SK-MEL-5 (cell line): ENCODE data around the gene ITGA3. TPM values are rescaled to one million over a fixed set of nuclear protein-coding genes. Genes with fewer than 3 reads are reported as not detected.
"Not testable (repeated sequence)": the region's sequence is repeated elsewhere in the genome, so short reads cannot be mapped to it uniquely, and the experiment has no call there.

Experiments
- DNase-seq: peaks from one replicate; pipeline ENCODE4 v3.0.0-alpha.2; 2016; ENCODE audit warnings: low read depth, low spot score
- in situ Hi-C: cut with HindIII; loops from 2 replicates; pipeline ENCODE4 v1.10.0; 2016; ENCODE audit warnings: low sequenced_read_pairs, high pct_unique_total_duplicates, low pct_unique_long_range_greater_than_20kb
- total RNA-seq: library from RNA; depleted of rRNA; stranded (reverse); fragments of >200 nt; shearing (Covaris generic); gene quantifications from 2 replicates; pipeline ENCODE4 v1.2.3, GENCODE V29; 2014

The ITGA3 gene
- total RNA-seq, 1 experiment from 2014 or later = 25.1 TPM

GRCh38 chr17:50061713-50062045 lies 5.8 kb downstream of the ITGA3 start:
- in situ Hi-C loops, DNase-seq: not testable (repeated sequence)

GRCh38 chr17:50062293-50063243 lies 6.7 kb downstream of the ITGA3 start:
- in situ Hi-C loops = no loop called here
- DNase-seq = peak; percentile 49

- in situ Hi-C loops = no loop called here
- no peak for DNase-seq
Observed at GRCh38 chr17:50063561-50064252, 7.8 kb downstream of the ITGA3 start.

- in situ Hi-C loops = no loop called here
- peak; percentile 89 for DNase-seq
Observed at GRCh38 chr17:50064253-50065001, 8.5 kb downstream of the ITGA3 start.

- in situ Hi-C loops = no loop called here
- no peak for DNase-seq
Observed at GRCh38 chr17:50065056-50065455, 9.1 kb downstream of the ITGA3 start.

- DNase-seq = no peak
- in situ Hi-C loops = no loop called here
Observed at GRCh38 chr17:50066995-50067394, 11.1 kb downstream of the ITGA3 start.

- in situ Hi-C loops = no loop called here
- no peak for DNase-seq
Observed at GRCh38 chr17:50067996-50068395, 12.1 kb downstream of the ITGA3 start.

GRCh38 chr17:50070908-50071680 lies 15.2 kb downstream of the ITGA3 start:
- in situ Hi-C loops = no loop called here
- DNase-seq = no peak

- no peak for DNase-seq
- in situ Hi-C loops = no loop called here
Observed at GRCh38 chr17:50071692-50072091, 15.8 kb downstream of the ITGA3 start.

GRCh38 chr17:50072130-50072529 lies 16.2 kb downstream of the ITGA3 start:
- DNase-seq = no peak
- in situ Hi-C loops = no loop called here

GRCh38 chr17:50072925-50073324 lies 17.0 kb downstream of the ITGA3 start:
- in situ Hi-C loops = no loop called here
- DNase-seq = no peak

- in situ Hi-C loops = no loop called here
- DNase-seq = no peak
Observed at GRCh38 chr17:50074227-50074626, 18.3 kb downstream of the ITGA3 start.

- in situ Hi-C loops = no loop called here
- no peak for DNase-seq
Observed at GRCh38 chr17:50075446-50076032, 19.6 kb downstream of the ITGA3 start.

- in situ Hi-C loops = no loop called here
Observed at GRCh38 chr17:50076221-50076590, 20.3 kb downstream of the ITGA3 start.

GRCh38 chr17:50076591-50077235 lies 20.8 kb downstream of the ITGA3 start:
- DNase-seq = no peak
- in situ Hi-C loops = no loop called here

More at GRCh38 chr17:50076221-50076590, 20.3 kb downstream of the ITGA3 start:
- no peak for DNase-seq

- no peak for DNase-seq
- in situ Hi-C loops = no loop called here
Observed at GRCh38 chr17:50078430-50078829, 22.5 kb downstream of the ITGA3 start.
